Lower lobe of right lung (tissue), 2 donors: ENCODE measurements around the gene LAT. TPM values are rescaled to one million over a fixed set of nuclear protein-coding genes. Genes with fewer than 3 reads are reported as not detected.
"Not testable (repeated sequence)": the region's sequence is repeated elsewhere in the genome, so short reads cannot be mapped to it uniquely, and the experiment has no call there.

ENCODE experiments used
- ATAC-seq, 2 donors: fragments of 200-7000 bp; cut with Tn5 transposase; one replicate each; pipeline ENCODE4 v1.9.1; 2020 to 2022; ENCODE audit warnings: mild to moderate bottlenecking in 2 of 2, moderate library complexity in 2 of 2
- DNase-seq: peaks from one replicate; pipeline ENCODE4 v3.0.0-alpha.2; 2020
- H3K27ac ChIP-seq: fragments of 200-600 bp; one replicate; pipeline ENCODE4 v1.8.0; 2022
- H3K27me3 ChIP-seq: fragments of 200-600 bp; one replicate; pipeline ENCODE4 v1.8.0; 2022; ENCODE audit warnings: low read depth
- H3K36me3 ChIP-seq: fragments of 200-600 bp; one replicate; pipeline ENCODE4 v1.8.0; 2022; ENCODE audit warnings: mild to moderate bottlenecking
- H3K4me1 ChIP-seq: fragments of 200-600 bp; one replicate; pipeline ENCODE4 v1.8.0; 2022
- H3K4me3 ChIP-seq: fragments of 200-600 bp; one replicate; pipeline ENCODE4 v1.8.0; 2022; ENCODE audit warnings: mild to moderate bottlenecking
- H3K9me3 ChIP-seq: fragments of 200-600 bp; one replicate; pipeline ENCODE4 v1.8.0; 2022
- intact Hi-C: fragments of 100-400 bp; cut with DNase I; formaldehyde crosslinking; loops from one replicate; pipeline ENCODE4 v1.11.0; 2022
- total RNA-seq: library from RNA; stranded (reverse); fragmentation: NEBNext Ultra II Directional; extraction: Animal tissue kit (Norgen Biotek cat#: 25700); gene quantifications from one replicate; pipeline ENCODE4 v1.2.1, GENCODE V29; 2021
- TF ChIP-seq, protein P1 (sequence below): fragments of 200-600 bp; IDR thresholded peaks from one replicate; pipeline ENCODE4 v1.8.0; 2022; ENCODE audit warnings: antibody characterized with exemption, mild to moderate bottlenecking
- donor health status: DM: no; HTN: yes; CAD: no; lungs with severe emphysema.

Gene LAT
- total RNA-seq, 1 donor from 2014 or later, result 17.8 TPM

DNA sequence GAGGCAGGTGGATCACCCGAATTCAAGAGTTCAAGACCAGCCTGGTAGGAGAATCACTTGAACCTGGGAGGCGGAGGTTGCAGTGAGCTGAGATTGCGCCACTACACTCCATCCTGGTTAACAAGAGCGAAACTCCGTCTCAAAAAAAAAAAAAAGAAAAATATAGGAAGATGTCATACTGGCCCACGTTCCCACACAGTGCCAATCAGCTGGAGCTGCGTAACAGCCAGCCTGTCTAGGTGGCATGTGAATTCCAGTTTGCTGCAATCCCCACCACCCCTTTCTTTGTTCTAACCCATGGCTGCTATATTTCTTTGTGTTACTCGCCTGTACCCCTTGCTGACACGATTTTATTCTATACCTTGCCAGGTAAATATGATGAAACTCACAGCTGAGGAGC is 26.6 kb upstream of the LAT start:
- ATAC-seq (no peak), DNase-seq (no peak)
- Histone ChIP-seq H3K27me3 (no peaks in the 10 kb centered on the region), H3K4me1 (no peaks in the 10 kb centered on the region), H3K27ac (no peak overlapping the region), H3K9me3 (no peaks in the 10 kb centered on the region), H3K36me3 (peaks cover 93% of the 10 kb centered on the region), H3K4me3 (no peak overlapping the region)
- TF ChIP-seq, protein P1, sequence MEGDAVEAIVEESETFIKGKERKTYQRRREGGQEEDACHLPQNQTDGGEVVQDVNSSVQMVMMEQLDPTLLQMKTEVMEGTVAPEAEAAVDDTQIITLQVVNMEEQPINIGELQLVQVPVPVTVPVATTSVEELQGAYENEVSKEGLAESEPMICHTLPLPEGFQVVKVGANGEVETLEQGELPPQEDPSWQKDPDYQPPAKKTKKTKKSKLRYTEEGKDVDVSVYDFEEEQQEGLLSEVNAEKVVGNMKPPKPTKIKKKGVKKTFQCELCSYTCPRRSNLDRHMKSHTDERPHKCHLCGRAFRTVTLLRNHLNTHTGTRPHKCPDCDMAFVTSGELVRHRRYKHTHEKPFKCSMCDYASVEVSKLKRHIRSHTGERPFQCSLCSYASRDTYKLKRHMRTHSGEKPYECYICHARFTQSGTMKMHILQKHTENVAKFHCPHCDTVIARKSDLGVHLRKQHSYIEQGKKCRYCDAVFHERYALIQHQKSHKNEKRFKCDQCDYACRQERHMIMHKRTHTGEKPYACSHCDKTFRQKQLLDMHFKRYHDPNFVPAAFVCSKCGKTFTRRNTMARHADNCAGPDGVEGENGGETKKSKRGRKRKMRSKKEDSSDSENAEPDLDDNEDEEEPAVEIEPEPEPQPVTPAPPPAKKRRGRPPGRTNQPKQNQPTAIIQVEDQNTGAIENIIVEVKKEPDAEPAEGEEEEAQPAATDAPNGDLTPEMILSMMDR, result no peak
- intact Hi-C loops, result no loop called here

DNA sequence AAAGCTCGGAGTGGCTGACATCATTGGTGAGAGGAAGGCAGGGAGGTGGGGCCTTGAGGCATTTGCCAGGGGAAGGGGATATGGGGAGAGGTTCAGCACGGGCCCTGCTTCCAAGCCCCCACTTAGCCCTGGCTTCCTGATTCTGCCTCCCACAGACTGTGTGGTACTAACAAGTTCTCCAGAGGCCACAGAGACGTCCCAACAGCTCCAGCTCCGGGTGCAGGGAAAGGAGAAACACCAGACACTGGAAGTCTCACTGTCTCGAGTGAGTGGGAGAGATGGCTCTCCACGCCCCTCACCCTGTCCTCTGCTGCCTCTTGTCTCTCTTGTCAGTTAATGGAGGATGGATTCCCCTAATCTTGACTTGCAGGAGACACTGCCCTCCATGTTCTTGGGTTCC is 26.0 kb upstream of the LAT start:
- no peaks in the 10 kb centered on the region for H3K4me1 ChIP-seq
- no peak overlapping the region for H3K4me3 ChIP-seq
- H3K27ac ChIP-seq, result no peak overlapping the region
- intact Hi-C loops, result no loop called here
- no peak for ATAC-seq
- TF ChIP-seq, protein P1, result no peak
- no peaks in the 10 kb centered on the region for H3K27me3 ChIP-seq
- no peaks in the 10 kb centered on the region for H3K9me3 ChIP-seq
- peaks cover 93% of the 10 kb centered on the region for H3K36me3 ChIP-seq
- DNase-seq, result no peak

DNA sequence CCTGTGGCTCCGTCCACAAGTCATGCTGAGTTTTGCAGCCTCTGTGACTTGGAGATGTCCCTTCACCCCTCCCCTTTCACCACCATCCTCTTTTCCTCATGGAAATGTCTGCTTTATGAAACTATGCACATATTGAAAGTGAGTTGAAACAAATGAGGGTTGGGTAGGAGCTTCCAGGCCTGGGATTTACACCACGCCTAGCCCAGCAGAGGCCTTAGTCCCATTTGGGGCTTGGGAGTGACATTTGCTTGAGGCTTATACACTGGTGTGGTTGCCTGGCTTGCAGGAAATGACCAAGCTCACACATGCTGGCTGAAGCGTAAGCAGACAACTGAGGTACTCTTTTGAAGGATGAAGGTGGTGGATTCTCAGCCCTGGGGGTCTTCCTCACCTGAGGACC is 20.8 kb upstream of the LAT start:
- ATAC-seq (no peak), DNase-seq (no peak)
- H3K36me3 ChIP-seq, result peaks cover 62% of the 10 kb centered on the region

DNA sequence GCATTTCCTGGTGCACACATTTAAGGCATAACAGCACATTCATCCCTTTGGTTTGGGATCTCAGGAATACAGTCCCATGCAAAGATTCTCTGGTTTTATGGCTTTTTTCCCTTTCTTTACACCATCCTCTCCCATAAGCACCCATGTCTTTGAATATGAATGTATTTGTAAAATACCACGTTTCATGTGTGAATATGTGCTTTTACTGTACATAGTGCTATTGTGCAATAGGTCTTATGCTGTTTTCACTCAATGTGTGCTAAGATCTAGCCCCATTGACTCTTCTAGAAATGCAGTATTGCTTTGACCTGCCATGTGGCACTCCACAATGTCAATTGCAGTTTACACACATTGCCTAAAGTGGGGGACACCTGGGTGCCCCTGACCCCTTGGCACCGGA is 20.4 kb upstream of the LAT start:
- no peak overlapping the region for H3K4me3 ChIP-seq
- intact Hi-C loops, result no loop called here
- no peak for ATAC-seq
- TF ChIP-seq, protein P1, result no peak
- H3K27me3 ChIP-seq, result no peaks in the 10 kb centered on the region
- no peaks in the 10 kb centered on the region for H3K9me3 ChIP-seq
- H3K27ac ChIP-seq, result no peak overlapping the region
- no peak for DNase-seq
- H3K36me3 ChIP-seq, result peaks cover 57% of the 10 kb centered on the region
- no peaks in the 10 kb centered on the region for H3K4me1 ChIP-seq

More for the DNA sequence above, 20.8 kb upstream of the LAT start:
- Histone ChIP-seq H3K9me3 (no peaks in the 10 kb centered on the region), H3K27ac (no peak overlapping the region), H3K27me3 (no peaks in the 10 kb centered on the region), H3K4me1 (no peaks in the 10 kb centered on the region), H3K4me3 (no peak overlapping the region)
- intact Hi-C loops, result no loop called here
- TF ChIP-seq, protein P1, result no peak

DNA sequence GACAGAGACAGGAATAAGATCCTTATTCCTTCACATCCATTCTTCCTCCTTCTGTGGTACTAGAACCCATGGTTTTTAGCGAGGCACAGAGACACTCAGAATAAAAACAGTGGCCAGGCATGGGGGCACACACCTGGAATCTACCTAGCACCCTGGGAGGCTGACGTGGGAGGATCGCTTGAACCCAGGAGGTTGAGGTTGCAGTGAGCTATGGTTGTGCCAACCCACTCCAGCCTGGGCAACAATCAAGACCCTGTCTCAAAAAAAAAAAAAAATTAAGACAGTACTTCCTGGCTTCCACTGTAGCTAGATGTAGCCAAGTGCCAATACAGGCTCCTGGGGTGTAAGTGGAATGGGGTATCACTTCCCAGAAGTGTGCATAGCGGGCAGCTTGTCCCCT is 17.7 kb upstream of the LAT start:
- intact Hi-C loops, result no loop called here
- DNase-seq, result no peak
- Histone ChIP-seq H3K9me3 (no peaks in the 10 kb centered on the region), H3K27ac (no peak overlapping the region), H3K27me3 (no peaks in the 10 kb centered on the region), H3K36me3 (peaks cover 35% of the 10 kb centered on the region), H3K4me3 (no peak overlapping the region), H3K4me1 (no peaks in the 10 kb centered on the region)
- TF ChIP-seq, protein P1, result no peak
- ATAC-seq, result no peak

DNA sequence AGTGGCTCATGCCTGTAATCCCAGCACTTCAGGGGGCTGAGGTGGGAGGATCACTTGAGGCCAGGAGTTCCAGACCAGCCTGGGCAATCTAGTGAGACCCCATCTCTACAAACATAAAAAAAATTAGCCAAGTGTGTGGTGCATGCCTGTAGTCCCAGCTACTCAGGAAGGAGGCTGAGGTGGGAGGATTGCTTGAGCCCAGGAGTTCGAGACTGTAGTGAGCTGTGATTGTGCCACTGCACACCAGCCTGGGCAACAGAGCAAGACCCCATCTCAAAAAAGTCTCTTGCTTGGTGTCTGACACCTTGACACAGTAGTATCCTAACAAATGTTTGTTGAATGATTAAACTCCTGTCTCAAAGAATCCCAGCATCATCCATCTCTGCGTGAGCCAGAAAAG is 15.2 kb upstream of the LAT start:
- H3K36me3 ChIP-seq, result peaks cover 10% of the 10 kb centered on the region
- ATAC-seq, H3K4me3 ChIP-seq, intact Hi-C loops, H3K27me3 ChIP-seq, DNase-seq, H3K4me1 ChIP-seq, H3K9me3 ChIP-seq, H3K27ac ChIP-seq: not testable (repeated sequence)
